ENCODE measurements around the gene RSRC1.

DNA sequence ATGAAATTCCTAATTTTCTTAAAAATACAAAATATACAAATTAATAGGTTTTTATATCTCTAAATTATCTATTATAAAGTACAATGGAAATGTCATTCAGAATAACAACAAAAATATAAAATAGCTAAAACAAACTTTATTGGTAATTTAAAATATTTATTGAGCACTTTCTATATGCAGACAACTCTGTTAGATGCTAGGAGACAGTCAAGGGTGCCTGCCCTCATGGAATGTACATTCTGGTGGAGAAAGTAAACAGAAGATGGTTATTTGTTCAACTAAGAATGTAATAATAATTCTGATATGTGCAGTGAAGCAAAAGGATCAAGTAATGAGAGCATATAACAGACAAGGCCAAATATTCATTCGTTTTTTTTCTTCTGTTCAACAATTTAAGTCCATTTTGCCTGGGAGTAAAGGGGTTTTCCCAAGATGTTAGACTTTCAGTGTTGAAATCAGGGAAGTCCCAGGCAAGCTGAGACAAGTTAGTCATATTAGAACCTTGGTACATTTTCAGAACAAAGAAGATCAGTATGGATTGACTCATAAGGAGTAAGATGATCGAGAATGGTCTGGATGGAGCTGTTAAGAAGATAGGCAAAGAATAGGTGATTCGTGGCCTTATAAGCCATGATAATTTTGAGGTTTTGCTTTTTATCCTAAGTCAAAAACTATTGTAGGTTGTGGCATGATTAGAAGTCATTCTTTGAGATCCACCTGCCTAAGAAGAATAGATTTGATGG, 310.9 kb downstream of the RSRC1 start:
- TF ChIP-seq, protein P1, sequence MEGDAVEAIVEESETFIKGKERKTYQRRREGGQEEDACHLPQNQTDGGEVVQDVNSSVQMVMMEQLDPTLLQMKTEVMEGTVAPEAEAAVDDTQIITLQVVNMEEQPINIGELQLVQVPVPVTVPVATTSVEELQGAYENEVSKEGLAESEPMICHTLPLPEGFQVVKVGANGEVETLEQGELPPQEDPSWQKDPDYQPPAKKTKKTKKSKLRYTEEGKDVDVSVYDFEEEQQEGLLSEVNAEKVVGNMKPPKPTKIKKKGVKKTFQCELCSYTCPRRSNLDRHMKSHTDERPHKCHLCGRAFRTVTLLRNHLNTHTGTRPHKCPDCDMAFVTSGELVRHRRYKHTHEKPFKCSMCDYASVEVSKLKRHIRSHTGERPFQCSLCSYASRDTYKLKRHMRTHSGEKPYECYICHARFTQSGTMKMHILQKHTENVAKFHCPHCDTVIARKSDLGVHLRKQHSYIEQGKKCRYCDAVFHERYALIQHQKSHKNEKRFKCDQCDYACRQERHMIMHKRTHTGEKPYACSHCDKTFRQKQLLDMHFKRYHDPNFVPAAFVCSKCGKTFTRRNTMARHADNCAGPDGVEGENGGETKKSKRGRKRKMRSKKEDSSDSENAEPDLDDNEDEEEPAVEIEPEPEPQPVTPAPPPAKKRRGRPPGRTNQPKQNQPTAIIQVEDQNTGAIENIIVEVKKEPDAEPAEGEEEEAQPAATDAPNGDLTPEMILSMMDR (IDR thresholded peaks at IDR 0.05; ENCODE audit: poor library complexity): no peak
- no peak for TF ChIP-seq EZH2phosphoT487 (IDR thresholded peaks at IDR 0.05; ENCODE audit: low read depth, severe bottlenecking, unreplicated experiment)

Data from hepatocyte (in vitro differentiated cells).